GM18519 (cell line): ENCODE data around the gene HIVEP3.
A peak's percentile ranks its signal among the peaks of the same experiment; 100 is the strongest.

Experiments used
- ATAC-seq: cut with Tn5 transposase; IDR thresholded peaks from one replicate; pipeline ENCODE4 v1.9.1; 2021; ENCODE audit warnings: mild to moderate bottlenecking, moderate library complexity; ENCODE audit not compliant: unreplicated experiment, low FRiP score

The HIVEP3 gene

GRCh38 chr1:41768583-41768982, 150.1 kb downstream of the HIVEP3 start:
- no peak for ATAC-seq

DNA sequence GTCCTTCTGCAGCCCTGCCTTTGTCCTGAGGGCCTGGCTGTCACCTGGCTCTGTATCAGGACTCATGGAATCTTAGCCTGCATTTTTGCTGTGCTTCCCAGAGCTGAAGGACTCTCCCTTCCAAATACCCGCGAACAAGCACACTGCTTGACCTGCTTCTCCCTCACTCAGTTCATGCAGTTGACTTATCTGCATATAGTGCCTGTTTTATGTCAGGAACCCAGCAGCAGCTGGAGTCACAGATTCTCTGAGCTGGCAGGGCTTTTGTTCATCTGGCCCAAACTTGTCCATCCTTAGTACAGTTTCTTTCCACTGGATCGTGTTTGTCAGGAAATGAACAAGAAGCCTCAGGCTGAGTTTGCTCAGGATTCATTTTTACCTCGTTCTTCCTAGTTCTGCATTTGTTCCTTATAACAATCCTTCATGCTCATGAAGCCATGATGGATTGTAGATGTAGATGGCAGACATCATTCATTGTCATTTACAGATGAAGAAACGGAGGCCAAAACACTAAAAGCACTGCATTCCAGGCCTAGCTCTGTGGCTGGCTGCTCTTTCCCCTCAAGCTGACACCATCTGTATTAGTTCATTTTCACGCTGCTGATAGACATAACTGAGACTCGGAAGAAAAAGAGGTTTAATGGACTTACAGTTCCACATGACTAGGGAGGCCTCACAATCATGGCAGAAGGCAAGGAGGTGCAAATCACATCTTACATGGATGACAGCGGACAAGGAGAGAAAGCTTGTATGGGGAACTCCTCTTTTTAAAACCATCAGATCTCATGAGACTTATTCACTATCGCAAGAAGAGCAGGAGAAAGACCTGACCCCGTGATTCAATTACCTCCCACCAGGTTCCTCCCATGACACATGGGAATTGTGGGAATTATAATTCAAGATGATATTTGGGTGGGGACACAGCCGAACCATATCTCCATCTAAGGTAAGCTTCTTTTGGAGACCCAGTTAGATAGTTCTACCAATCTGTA, 150.9 kb downstream of the HIVEP3 start:
- no peak for ATAC-seq

GRCh38 chr1:41766546-41766945, 152.2 kb downstream of the HIVEP3 start:
- no peak for ATAC-seq

GRCh38 chr1:41766041-41766440, 152.7 kb downstream of the HIVEP3 start:
- no peak for ATAC-seq

GRCh38 chr1:41765152-41765551, 153.6 kb downstream of the HIVEP3 start:
- no peak for ATAC-seq

DNA sequence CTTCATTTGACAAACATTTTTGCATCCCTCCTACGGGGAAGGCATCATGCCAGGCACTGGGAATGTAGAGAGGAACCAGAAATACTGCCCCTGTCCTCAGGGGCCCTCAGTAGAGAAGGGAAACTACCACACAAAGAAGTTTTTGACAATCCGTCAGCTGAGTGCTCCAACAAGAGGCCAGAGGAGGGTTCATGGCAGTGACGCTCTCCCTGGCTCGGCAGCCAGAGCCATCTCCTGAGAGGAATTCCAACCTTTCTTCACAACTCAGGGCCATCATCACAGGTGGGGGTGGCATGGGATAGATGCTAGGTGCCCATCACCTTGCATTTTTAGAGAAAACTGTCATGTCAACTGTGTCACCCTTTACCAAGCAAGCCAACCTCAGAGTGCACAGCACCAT, 154.1 kb downstream of the HIVEP3 start:
- no peak for ATAC-seq

DNA sequence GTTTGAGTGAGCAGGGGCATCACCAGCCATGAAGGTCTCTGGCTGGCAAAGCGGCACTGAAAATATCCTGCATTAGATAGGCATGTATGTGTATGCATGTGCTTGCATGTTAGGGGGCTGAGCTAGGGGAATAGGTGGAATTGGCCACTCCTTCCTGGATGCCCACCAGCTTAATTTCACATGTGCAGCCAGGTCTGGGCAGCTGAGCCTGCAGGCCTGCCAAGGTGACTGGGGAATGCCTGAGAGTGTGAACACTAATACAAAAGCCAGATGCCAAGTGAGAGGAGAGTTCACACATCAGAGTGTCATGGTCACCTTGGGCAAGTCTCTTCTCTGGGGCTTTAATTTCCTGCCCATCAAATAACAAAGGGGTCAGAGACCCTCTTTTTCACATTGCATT, 155.9 kb downstream of the HIVEP3 start:
- ATAC-seq = no peak

DNA sequence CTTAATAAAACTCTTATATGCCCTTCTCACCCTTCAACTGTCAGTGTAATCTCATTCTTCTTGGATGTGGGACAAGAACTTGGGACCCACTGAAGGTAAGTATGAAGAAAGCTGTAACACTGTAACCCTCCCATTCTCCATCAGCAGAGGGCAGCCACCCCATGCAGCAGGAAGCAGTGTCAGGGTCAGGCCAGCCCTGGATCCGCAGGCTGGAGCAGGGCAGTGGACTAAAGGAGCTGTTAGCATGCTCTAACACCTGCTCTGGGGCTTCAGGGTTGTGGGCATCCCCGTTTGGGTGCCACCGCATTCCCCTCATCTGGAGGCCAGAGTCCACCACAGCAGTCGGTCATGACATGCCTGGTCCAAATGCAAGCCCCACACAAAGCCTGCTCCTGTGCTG, 156.5 kb downstream of the HIVEP3 start:
- ATAC-seq = no peak

- ATAC-seq = no peak
These were observed 159.7 kb downstream of the HIVEP3 start for GRCh38 chr1:41758904-41759548.

- no peak for ATAC-seq
These were observed 160.2 kb downstream of the HIVEP3 start for GRCh38 chr1:41758500-41758899.

DNA sequence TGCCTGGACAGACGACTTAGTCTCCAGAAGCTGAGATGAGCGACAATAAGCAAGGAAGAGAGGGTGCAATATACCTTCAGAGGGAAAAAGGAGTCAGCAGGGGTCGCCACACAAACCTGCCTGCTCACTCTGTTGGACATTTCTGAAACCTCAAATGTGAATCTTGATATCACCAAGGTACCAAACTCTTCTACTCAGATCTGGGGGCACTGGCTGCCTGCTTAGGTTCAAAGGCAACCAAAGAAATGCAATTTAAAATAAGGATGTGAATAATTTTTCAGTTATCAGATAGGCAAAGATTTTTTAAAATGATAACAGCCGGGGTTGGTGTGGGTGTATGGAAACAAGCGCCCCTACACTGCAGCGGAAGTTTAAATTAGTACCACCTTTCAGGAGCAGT, 164.2 kb downstream of the HIVEP3 start:
- no peak for ATAC-seq

GRCh38 chr1:41752514-41753170, 166.1 kb downstream of the HIVEP3 start:
- no peak for ATAC-seq

GRCh38 chr1:41751804-41752513, 166.8 kb downstream of the HIVEP3 start:
- peak; percentile 20 for ATAC-seq

DNA sequence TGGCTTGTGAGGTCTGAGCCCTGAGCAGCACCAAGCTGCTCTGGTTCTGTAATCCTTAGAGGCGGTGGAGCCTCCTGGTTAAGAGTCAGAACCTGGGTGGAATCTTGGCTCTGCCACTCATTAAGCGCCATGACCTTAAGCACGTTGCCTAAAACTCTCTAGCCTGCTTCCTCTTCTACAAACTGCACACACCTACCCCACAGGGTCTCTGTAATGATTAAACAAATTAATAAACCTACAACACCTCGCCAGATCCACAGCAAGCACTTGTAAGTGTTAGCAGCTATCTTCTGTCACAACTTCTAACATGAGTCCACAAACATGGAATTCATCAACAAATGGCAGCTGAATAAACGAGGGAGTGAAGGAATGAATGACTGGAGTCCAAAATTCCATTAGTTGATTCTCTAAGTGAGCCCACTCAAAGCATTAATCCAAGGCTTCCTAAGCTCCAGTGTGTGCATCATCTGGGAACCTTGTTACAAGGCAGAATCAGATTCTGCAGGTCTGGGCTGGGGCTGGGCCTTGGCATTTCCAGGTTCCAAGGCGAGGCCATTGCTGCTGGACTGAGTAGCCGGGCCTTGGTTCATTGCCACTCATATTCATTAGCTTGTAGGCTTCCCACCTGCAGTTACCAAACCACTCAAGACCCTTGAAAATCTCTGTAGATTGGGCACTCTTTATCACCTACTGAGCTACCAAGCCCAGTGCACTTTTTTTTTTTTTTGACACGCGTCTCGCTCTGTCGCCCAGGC, 168.6 kb downstream of the HIVEP3 start:
- ATAC-seq = no peak

- ATAC-seq = no peak
These were observed 173.7 kb downstream of the HIVEP3 start for GRCh38 chr1:41745022-41745421.

DNA sequence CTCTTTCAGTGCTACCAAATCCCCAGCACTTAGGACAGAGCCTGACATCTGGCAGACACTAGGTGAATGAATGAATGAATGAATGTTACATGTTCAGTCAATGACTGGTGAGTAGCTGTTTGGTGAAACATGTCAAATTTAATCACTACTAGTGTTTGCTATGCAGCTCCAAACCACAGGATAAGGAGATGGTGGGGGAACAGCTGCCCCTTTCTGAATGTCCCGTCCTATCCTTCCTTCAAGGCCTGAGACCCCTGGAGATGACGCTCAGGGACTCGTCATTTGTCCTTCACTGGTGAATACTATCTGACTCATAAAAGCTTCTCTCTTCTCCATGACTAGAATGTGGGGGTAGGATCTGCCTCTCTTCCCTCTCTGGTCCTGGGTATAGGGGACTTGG, 175.4 kb downstream of the HIVEP3 start:
- ATAC-seq = no peak

DNA sequence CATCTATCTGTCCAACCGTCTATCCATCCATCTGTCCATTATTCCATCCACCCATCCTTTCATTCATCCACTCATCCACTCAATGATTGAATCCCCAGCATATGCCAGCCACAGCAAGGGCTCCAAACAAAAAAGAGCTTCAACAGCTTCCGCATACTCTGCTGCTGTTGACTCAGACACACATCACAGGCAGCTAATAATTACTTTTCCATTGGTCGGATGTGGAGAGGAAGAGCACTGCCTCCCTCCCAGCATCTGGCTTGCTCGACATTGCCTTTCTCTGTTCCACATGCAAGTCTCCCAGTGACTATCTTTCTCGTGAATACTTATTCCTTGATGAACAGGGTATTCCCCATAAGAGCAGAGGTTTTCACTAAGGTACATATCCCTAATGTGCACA, 176.5 kb downstream of the HIVEP3 start:
- no peak for ATAC-seq

DNA sequence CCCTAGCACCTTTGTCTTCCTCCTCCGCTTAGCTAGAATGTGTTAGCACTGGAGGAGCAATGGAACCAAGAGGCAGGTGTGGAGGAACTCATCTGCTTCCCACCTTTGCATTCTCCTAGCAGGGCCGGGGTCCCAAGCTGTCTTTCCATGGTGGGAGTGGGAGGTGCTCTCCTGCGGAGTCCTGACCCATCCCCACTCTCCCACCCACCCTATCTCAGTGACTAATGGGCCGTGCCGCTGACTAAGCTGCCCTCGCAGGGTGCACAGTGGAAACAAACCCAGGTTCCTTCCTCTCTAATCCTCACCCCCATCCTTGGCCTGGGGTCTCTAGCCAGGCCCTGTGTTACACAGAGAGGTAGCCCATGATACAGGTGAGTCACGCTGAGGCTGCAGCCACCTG, 177.5 kb downstream of the HIVEP3 start:
- ATAC-seq = no peak

GRCh38 chr1:41740630-41741239, 178.0 kb downstream of the HIVEP3 start:
- no peak for ATAC-seq

DNA sequence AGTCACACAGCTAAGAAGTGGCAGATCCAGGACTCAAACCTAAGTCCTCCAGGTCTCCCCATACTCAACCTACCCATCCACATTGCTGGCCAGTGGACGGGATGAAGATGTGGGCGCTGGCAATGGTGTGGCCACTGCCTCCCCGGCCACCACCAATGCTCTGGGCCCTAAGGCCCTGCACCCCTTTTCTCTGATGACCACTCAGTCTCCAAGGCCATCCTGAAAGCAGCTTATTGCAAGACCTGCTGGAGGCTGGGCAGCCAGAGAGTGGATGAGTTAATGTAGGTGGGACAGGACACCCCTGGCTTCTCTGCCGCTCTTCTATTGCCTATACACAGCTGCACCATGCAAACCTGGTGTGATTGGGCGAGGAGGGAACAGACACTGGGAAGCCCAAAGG, 178.7 kb downstream of the HIVEP3 start:
- ATAC-seq = no peak
